Raji (cell line): ENCODE data around the gene CNTNAP2.

Experiments used
- POLR2A ChIP-seq: IDR thresholded peaks from 2 replicates; pipeline ENCODE4 v1.6.1; 2011; ENCODE audit warnings: low read depth, low read length, control low read depth; ENCODE audit not compliant: insufficient read depth

The CNTNAP2 gene

DNA sequence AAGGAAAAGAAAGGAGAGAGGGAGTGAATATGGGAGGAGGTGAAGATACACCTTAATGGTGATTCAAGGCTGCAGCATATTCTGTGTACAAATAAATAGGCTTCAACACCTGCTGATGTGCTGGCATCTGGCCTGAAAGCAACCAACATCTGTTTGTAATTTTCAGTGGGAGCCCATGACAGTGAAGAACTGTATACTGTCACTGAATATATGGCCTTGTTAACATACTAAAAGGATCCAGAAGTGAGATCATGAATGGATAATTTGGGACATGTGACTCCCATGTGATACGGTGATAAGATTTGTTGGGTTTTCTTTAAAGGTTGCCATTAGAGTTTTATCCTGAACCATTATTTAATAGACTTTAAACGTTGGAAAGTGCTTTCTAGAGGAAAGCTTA is 459.3 kb downstream of the CNTNAP2 start:
- TF ChIP-seq POLR2A: no peak

GRCh38 chr7:146591976-146592375 is 475.4 kb downstream of the CNTNAP2 start:
- TF ChIP-seq POLR2A: no peak

- no peak for TF ChIP-seq POLR2A
Measured at GRCh38 chr7:146606628-146607027, 490.0 kb downstream of the CNTNAP2 start.

DNA sequence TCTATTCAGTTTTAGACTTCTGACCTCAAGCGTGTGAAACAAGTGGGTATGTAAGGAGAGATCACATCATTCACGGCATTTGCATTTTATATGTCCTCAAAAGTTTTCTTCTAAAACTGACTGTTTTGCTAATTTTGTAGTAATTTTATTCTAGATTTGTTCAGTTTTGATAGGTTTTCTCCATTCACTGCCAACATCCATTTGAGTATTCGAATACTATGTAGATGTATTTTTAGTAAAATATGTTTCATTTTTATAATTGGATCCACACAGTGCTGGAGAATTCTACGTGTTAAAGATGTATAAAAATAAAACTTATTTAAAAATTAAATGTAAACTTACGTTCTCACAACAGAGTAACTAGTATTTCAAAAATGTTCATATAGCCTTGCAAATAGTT is 503.0 kb downstream of the CNTNAP2 start:
- no peak for TF ChIP-seq POLR2A

DNA sequence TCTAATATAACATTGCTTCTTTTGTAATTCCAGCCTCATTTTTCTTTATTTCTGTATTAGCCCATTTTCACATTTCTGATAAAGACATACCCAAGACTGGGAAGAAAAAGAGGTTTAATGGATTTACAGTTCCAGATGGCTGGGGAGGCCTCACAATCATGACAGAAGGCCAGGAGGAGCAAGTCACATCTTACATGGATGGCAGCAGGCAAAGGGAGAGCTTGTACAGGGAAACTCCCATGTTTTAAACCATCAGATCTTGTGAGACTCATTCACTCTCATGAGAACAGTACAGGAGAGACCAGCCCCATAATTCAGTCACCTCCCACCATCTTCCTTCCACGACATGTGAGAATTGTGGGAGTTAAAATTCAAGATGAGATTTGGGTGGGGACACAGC is 510.3 kb downstream of the CNTNAP2 start:
- no peak for TF ChIP-seq POLR2A

DNA sequence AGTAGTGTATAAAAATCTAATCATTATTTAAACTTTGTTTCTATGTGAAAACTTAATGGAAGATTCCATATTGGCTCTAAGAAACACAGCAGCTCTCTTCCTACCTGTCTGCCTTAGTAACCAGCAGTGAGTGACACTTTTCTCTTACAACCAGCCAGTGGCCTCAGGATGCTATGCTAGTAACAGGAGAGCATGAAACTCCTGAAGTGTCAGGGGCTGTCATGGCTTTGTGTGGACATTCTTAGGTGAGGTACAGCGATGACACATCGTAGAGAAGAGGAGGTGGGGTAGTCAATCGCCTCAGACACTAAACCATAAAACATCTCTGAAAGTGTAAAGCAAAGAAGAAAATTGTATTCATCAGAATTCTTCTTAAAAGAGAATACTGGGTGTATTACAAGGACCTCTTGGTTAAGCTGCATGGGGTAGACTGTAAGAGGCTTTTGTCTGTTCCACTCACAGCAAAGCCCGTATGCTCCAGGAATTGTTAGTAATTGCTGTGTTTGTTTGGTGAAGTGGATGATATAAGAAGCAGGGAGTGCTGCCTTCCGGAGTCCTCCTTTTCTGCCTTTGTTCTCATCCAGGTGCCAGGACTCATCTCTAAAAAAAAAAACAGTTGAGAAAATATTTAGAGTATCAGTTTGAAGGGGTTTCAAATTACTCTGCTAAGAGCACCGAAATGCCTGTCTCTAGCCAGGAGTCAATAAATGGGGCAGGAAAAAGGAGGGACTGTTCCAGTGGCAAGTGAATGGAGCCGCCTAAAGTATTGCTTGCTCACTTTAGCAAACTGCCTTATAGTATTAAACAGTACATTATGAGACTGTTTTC is 518.8 kb downstream of the CNTNAP2 start:
- no peak for TF ChIP-seq POLR2A

DNA sequence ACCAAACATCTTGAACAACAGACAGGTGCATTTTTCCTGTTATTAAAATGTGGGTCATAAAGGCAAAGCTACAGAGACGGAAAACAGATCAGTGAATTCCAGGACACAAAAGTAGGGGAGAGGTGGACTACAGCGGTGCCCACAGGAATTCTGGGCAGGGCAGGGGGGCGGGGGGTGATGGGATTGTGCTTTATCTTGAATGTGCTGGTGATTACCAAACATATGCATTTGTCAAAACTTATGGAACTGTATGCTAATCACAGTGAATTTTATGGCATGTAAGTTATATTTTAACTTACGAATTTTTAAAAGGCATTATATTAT is 519.4 kb downstream of the CNTNAP2 start:
- no peak for TF ChIP-seq POLR2A

- no peak for TF ChIP-seq POLR2A
Measured at GRCh38 chr7:146636581-146636980, 520.0 kb downstream of the CNTNAP2 start.

DNA sequence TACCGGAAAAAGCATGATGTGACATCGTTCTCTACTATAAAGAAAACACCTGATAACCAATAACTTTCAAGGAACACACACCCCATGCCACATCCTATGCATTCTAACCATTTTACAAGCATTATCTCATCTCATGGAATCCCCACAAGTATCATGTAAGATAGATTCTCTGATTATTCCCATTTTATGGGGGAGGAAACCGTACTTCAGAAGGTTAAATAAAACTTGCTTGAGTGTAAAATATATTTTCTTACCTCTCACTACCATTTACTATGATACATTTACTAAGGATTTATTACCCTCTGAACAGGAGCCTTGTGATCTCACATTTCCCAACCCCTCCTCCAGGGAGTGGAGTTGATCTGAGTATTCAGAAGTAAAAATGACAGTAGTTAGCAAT is 522.7 kb downstream of the CNTNAP2 start:
- TF ChIP-seq POLR2A: no peak

DNA sequence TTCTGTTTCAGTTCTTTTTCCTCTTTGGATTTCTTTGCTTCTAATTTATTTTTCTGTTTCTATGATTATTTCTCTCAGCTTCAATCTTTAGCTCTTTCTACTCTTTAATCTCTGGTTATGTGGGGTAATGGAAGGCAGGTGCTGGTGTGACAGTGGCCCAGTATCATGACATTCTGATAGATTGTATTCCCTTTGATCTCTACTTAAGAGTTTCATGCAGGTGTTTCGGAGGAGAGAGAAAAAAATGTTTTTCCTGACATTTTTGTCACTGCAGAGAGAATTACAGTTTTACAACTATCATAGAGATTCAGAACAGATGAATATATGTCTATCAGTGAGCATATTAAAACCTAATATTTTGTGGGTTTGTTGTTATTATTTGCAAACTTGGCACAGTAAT is 524.9 kb downstream of the CNTNAP2 start:
- no peak for TF ChIP-seq POLR2A

GRCh38 chr7:146645383-146645976 is 528.9 kb downstream of the CNTNAP2 start:
- TF ChIP-seq POLR2A: no peak

DNA sequence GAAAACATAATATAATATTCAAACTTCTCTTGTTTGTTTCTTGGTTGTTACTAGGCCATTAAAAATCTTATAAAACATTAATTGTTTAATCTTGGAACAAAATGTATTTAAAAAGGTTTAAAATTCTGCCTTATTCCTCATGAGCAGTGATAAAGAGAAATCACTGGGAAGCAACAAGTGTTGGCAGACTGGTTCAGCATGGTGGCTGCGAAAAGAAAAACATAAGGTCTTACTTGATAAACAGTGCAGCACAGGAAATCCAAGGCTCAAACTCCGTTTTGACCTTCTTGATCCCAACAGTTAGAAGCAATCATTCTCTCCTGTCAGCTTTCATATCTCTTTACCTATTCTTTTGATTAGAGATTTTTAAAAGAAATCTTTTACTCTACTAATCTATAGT is 530.8 kb downstream of the CNTNAP2 start:
- TF ChIP-seq POLR2A: no peak

DNA sequence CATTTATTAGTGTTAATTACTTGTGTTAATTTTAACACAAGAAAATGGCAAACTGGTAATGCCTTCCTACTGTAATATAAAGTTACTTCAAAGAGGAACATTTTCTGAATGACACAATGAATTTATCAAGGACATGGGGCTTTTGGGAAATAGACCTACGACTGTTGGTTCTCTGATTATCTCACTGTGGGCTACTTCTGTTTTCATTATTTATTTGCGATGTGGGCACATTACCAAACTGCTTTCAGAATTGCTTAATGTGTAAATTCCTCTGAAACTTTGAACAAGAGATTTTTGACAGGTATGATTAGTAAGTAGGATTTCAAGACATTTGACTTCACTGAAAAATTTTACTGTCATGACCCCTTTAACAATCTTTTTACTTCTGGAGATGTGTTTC is 535.6 kb downstream of the CNTNAP2 start:
- TF ChIP-seq POLR2A: no peak

DNA sequence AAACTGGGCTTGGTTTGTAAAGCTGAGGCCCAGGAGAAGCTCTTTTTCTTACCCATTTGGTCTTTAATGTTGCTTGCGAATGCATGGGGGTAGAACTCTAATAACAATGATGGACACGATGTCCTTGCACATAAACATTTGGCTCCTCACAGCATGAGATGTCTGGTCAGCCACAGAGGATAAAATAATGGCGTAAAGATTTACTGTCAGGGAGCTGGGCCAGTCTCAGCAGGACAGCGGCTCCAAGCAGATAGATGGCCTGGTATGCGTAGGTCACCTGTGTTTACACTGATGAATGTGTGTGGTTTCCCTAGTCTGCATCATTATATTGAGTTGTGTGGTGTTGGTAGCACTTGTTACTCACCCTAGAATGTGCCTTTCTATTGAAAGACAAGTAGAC is 537.4 kb downstream of the CNTNAP2 start:
- TF ChIP-seq POLR2A: no peak

GRCh38 chr7:146655928-146656797 is 539.6 kb downstream of the CNTNAP2 start:
- TF ChIP-seq POLR2A: no peak

DNA sequence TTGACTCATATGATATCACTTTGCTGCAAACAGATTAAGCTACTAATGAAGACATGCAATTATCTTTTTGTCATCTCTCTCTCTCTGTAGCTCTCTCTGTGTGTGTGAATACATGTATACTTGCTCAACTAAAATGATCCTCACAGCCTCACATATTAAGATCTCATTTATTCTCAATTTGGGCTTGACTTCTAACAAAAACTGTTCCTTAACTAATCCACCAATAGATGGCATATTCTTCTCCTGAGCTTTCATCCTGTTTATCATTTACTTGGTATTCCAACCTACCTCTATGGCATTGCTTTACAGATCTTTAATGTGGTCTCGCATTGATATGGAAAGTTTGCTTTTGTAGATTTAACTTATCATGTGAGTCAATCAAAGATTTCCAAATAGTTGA is 540.4 kb downstream of the CNTNAP2 start:
- TF ChIP-seq POLR2A: no peak
